ENCODE data around the gene PLXNA3.

DNA sequence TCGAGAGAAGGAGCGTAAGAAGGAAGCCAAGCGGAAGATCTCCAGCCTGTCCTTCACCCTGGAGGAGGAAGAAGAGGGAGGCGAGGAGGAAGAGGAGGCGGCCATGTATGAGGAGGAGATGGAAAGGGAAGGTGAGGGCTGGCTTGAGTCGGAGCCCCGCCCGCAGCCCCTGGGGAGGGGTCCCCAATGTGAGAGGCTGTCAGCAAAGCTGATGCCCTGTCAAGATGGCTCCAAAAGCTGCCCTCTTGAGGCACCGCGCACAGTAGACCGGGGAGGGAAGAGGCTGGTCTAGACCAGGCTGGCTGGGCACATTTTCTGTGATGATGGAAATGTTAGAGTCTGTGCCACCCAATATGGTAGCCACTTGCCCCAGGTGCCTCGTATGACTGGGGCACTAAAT is 11.7 kb upstream of the PLXNA3 start:
- no peak for TF ChIP-seq POLR2AphosphoS5 (IDR thresholded peaks at IDR 0.05; ENCODE audit: low read length)
- TF ChIP-seq, protein P1, sequence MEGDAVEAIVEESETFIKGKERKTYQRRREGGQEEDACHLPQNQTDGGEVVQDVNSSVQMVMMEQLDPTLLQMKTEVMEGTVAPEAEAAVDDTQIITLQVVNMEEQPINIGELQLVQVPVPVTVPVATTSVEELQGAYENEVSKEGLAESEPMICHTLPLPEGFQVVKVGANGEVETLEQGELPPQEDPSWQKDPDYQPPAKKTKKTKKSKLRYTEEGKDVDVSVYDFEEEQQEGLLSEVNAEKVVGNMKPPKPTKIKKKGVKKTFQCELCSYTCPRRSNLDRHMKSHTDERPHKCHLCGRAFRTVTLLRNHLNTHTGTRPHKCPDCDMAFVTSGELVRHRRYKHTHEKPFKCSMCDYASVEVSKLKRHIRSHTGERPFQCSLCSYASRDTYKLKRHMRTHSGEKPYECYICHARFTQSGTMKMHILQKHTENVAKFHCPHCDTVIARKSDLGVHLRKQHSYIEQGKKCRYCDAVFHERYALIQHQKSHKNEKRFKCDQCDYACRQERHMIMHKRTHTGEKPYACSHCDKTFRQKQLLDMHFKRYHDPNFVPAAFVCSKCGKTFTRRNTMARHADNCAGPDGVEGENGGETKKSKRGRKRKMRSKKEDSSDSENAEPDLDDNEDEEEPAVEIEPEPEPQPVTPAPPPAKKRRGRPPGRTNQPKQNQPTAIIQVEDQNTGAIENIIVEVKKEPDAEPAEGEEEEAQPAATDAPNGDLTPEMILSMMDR (IDR thresholded peaks at IDR 0.05 in 2 of 3, conservative IDR thresholded peaks at IDR 0.05 in 1 of 3; ENCODE audit: control insufficient read depth in 2 of 3, extremely low read depth in 1 of 3, insufficient read depth in 1 of 3, low read depth in 3 of 3, low read length in 3 of 3): no peak
- no peak for TF ChIP-seq CHD1 (IDR thresholded peaks at IDR 0.05; ENCODE audit: low read depth, low read length)
- TF ChIP-seq EP300 (IDR thresholded peaks at IDR 0.05; ENCODE audit: borderline replicate concordance in 1 of 2, control insufficient read depth in 1 of 2, low read depth in 2 of 2, low read length in 2 of 2): no peak
- TF ChIP-seq NR2C2 (IDR thresholded peaks at IDR 0.05; ENCODE audit: borderline replicate concordance, control insufficient read depth, insufficient read length, low read depth): no peak
- TF ChIP-seq POLR2A (IDR thresholded peaks at IDR 0.05; ENCODE audit: low read depth, low read length): no peak
